Liver (tissue), 9 donors: Measurements from ENCODE around the gene KSR1. TPM values are rescaled to one million over a fixed set of nuclear protein-coding genes. Genes with fewer than 3 reads are reported as not detected.

ENCODE experiments used
- DNase-seq: peaks from one replicate; pipeline ENCODE4 v3.0.0-alpha.2; 2017; ENCODE audit warnings: low spot score
- H3K27ac ChIP-seq, 2 donors: one replicate each; pipeline ENCODE4 v1.7.0; 2013; ENCODE audit warnings: inconsistent platforms in 2 of 2, low read length in 2 of 2, control low read depth in 1 of 2, low read depth in 1 of 2, mild to moderate bottlenecking in 1 of 2
- H3K27me3 ChIP-seq, 4 donors: one replicate each; pipeline versions ENCODE4 v1.6.1 to v1.7.0; 2013; ENCODE audit warnings: low read length in 3 of 4, inconsistent platforms in 1 of 4, mild to moderate bottlenecking in 1 of 4, moderate library complexity in 1 of 4; ENCODE audit not compliant: control insufficient read depth in 4 of 4, insufficient read depth in 4 of 4
- H3K36me3 ChIP-seq, 4 donors: one replicate each; pipeline versions ENCODE4 v1.6.1 to v1.7.0; 2013; ENCODE audit warnings: low read length in 3 of 4, mild to moderate bottlenecking in 3 of 4, low read depth in 1 of 4, moderate library complexity in 1 of 4; ENCODE audit not compliant: control insufficient read depth in 4 of 4, insufficient read depth in 3 of 4
- H3K4me1 ChIP-seq, 4 donors: one replicate each; pipeline versions ENCODE4 v1.6.1 to v1.7.0; 2013; ENCODE audit warnings: low read length in 3 of 4, mild to moderate bottlenecking in 3 of 4, moderate library complexity in 1 of 4; ENCODE audit not compliant: control insufficient read depth in 4 of 4, insufficient read depth in 4 of 4
- H3K4me3 ChIP-seq, 3 donors: one replicate each; pipeline versions ENCODE4 v1.6.1 to v1.7.0; 2013; ENCODE audit warnings: low read length in 3 of 3, control low read depth in 1 of 3, low read depth in 1 of 3, mild to moderate bottlenecking in 1 of 3
- H3K9ac ChIP-seq, 2 donors: one replicate each; pipeline ENCODE4 v1.7.0; 2013; ENCODE audit warnings: low read length in 2 of 2, mild to moderate bottlenecking in 2 of 2, moderate library complexity in 2 of 2, control low read depth in 1 of 2, low read depth in 1 of 2
- H3K9me3 ChIP-seq, 4 donors: one replicate each; pipeline versions ENCODE4 v1.6.1 to v1.7.0; 2013; ENCODE audit warnings: low read length in 3 of 4; ENCODE audit not compliant: control insufficient read depth in 4 of 4
- ATF3 ChIP-seq: IDR thresholded peaks from 2 replicates; pipeline ENCODE4 v1.6.1; 2016; ENCODE audit warnings: antibody characterized with exemption
- CTCF ChIP-seq: fragments of 150-350 bp; IDR thresholded peaks from 2 replicates; pipeline ENCODE4 v1.5.1; 2017; ENCODE audit warnings: improper control_type of control experiment, low read depth, low read length; ENCODE audit not compliant: missing input control
- EGR1 ChIP-seq, 2 donors: IDR thresholded peaks; 2 replicates each; pipeline ENCODE4 v1.6.1; 2016 to 2018; ENCODE audit warnings: antibody characterized with exemption in 2 of 2, low read depth in 2 of 2
- FOXA1 ChIP-seq: IDR thresholded peaks from 2 replicates; pipeline ENCODE4 v1.6.1; 2016; ENCODE audit warnings: antibody characterized with exemption
- FOXA2 ChIP-seq: IDR thresholded peaks from 2 replicates; pipeline ENCODE4 v1.6.1; 2016; ENCODE audit warnings: antibody characterized with exemption
- GABPA ChIP-seq, 2 donors: IDR thresholded peaks in 1 of 2; conservative IDR thresholded peaks in 1 of 2; 2 replicates each; pipeline ENCODE4 v1.6.1; 2016; ENCODE audit warnings: antibody characterized with exemption in 2 of 2, mild to moderate bottlenecking in 1 of 2, moderate library complexity in 1 of 2
- HNF4A ChIP-seq, 2 donors: conservative IDR thresholded peaks; 2 replicates each; pipeline ENCODE4 v1.6.1; 2016; ENCODE audit warnings: antibody characterized with exemption in 2 of 2, mild to moderate bottlenecking in 2 of 2
- HNF4G ChIP-seq: IDR thresholded peaks from 2 replicates; pipeline ENCODE4 v1.6.1; 2016; ENCODE audit warnings: antibody characterized with exemption
- JUND ChIP-seq, 2 donors: IDR thresholded peaks; 2 replicates each; pipeline ENCODE4 v1.6.1; 2016; ENCODE audit warnings: antibody characterized with exemption in 2 of 2
- MAX ChIP-seq: IDR thresholded peaks from 2 replicates; pipeline ENCODE4 v1.6.1; 2016; ENCODE audit warnings: antibody characterized with exemption
- NR2F2 ChIP-seq: IDR thresholded peaks from 2 replicates; pipeline ENCODE4 v1.6.1; 2016; ENCODE audit warnings: antibody characterized with exemption
- RAD21 ChIP-seq, 2 donors: IDR thresholded peaks; 2 replicates each; pipeline ENCODE4 v1.6.1; 2016; ENCODE audit warnings: antibody characterized with exemption in 2 of 2, mild to moderate bottlenecking in 2 of 2
- REST ChIP-seq: IDR thresholded peaks from 2 replicates; pipeline ENCODE4 v1.6.1; 2016; ENCODE audit warnings: antibody characterized with exemption, mild to moderate bottlenecking
- RXRA ChIP-seq, 2 donors: IDR thresholded peaks; 2 replicates each; pipeline ENCODE4 v1.6.1; 2017 to 2018; ENCODE audit warnings: antibody characterized with exemption in 2 of 2, mild to moderate bottlenecking in 1 of 2
- SP1 ChIP-seq: IDR thresholded peaks from 2 replicates; pipeline ENCODE4 v1.6.1; 2018; ENCODE audit warnings: antibody characterized with exemption, mild to moderate bottlenecking
- TAF1 ChIP-seq: conservative IDR thresholded peaks from 2 replicates; pipeline ENCODE4 v1.6.1; 2016; ENCODE audit warnings: antibody characterized with exemption, mild to moderate bottlenecking
- YY1 ChIP-seq: IDR thresholded peaks from 2 replicates; pipeline ENCODE4 v1.6.1; 2016; ENCODE audit warnings: antibody characterized with exemption, mild to moderate bottlenecking
- ZBTB33 ChIP-seq: IDR thresholded peaks from 2 replicates; pipeline ENCODE4 v1.6.1; 2016; ENCODE audit warnings: antibody characterized with exemption
- WGBS: extraction: QIAGEN DNeasy Blood & Tissue Kit; methylation state at CpG from one replicate; pipeline ENCODE4 v1.1.7; 2013; 5-methylcytosine and 5-hydroxymethylcytosine counted together
- polyA plus RNA-seq, 2 donors: library from polyadenylated mRNA; stranded (reverse) in 1 of 2; unstranded in 1 of 2; fragments of 200-250 nt in 1 of 2; fragments of >200 nt in 1 of 2; fragmentation: Nextera tagmentation in 1 of 2; extraction: Ambion mirVana in 1 of 2; gene quantifications; one replicate each; pipeline versions ENCODE4 v1.2.1 to v1.2.3, GENCODE V29; 2013 to 2015
- total RNA-seq, 2 donors: library from RNA; depleted of rRNA; stranded (reverse); fragments of >200 nt; gene quantifications; one replicate each; pipeline ENCODE4 v1.2.3, GENCODE V29; 2014
- donor health status: healthy.
- donor health status: healthy.
- donor health status: healthy.
- donor health status: healthy.
- donor health status: healthy.

KSR1 gene
- total and polyA plus RNA-seq, 4 donors = 1.2 to 9.0 (median 4.1) TPM

- Histone ChIP-seq H3K27ac (no peak overlapping the region), H3K4me1 (no peaks in the 10 kb centered on the region), H3K27me3 (no peaks in the 10 kb centered on the region), H3K36me3 (no peaks in the 10 kb centered on the region), H3K4me3 (no peak overlapping the region), H3K9ac (no peak overlapping the region), H3K9me3 (no peaks in the 10 kb centered on the region)
- DNase-seq = no peak
- WGBS = 91% methylated on average over 14 of the region's 14 CpGs
- TF ChIP-seq HNF4G (no peak), GABPA (IDR thresholded peaks at IDR 0.05 in 1 of 2, conservative IDR thresholded peaks at IDR 0.05 in 1 of 2) (no peak), MAX (no peak), YY1 (no peak), JUND (IDR thresholded peaks at IDR 0.05) (no peak), SP1 (no peak), FOXA1 (no peak), RXRA (IDR thresholded peaks at IDR 0.05) (no peak), EGR1 (IDR thresholded peaks at IDR 0.05; ENCODE audit: low read depth in 2 of 2) (no peak), ZBTB33 (no peak), RAD21 (IDR thresholded peaks at IDR 0.05) (no peak)
These were observed 110.7 kb downstream of the KSR1 start for GRCh38 chr17:27566671-27567562.

- Histone ChIP-seq H3K4me1 (no peaks in the 10 kb centered on the region), H3K36me3 (no peaks in the 10 kb centered on the region), H3K9me3 (no peaks in the 10 kb centered on the region), H3K4me3 (no peak overlapping the region), H3K9ac (no peak overlapping the region), H3K27me3 (no peaks in the 10 kb centered on the region), H3K27ac (no peak overlapping the region)
- WGBS = 89% methylated on average over 5 of the region's 5 CpGs
- TF ChIP-seq YY1 (no peak), EGR1 (IDR thresholded peaks at IDR 0.05; ENCODE audit: low read depth in 2 of 2) (no peak), HNF4G (no peak), REST (no peak), ZBTB33 (no peak), CTCF (no peak), RAD21 (IDR thresholded peaks at IDR 0.05) (no peak), MAX (no peak), HNF4A (conservative IDR thresholded peaks at IDR 0.05) (no peak), FOXA1 (no peak), SP1 (no peak), RXRA (IDR thresholded peaks at IDR 0.05) (no peak), ATF3 (no peak), GABPA (IDR thresholded peaks at IDR 0.05 in 1 of 2, conservative IDR thresholded peaks at IDR 0.05 in 1 of 2) (no peak), TAF1 (no peak), FOXA2 (no peak), NR2F2 (no peak), JUND (IDR thresholded peaks at IDR 0.05) (no peak)
- DNase-seq = no peak
These were observed 111.3 kb downstream of the KSR1 start for GRCh38 chr17:27567563-27567859.
